Suprapubic skin (tissue), 4 donors: Measurements from ENCODE around the gene POLR1D. TPM values are rescaled to one million over a fixed set of nuclear protein-coding genes. Genes with fewer than 3 reads are reported as not detected.

Experiments
- DNase-seq, 2 donors: peaks; one replicate each; pipeline ENCODE4 v3.0.0-alpha.2; 2019; ENCODE audit warnings: low spot score in 2 of 2
- H3K27ac ChIP-seq: fragments of 200-600 bp; sonication (generic); one replicate; pipeline ENCODE4 v1.5.1; 2019
- H3K27me3 ChIP-seq: fragments of 200-600 bp; sonication (generic); one replicate; pipeline ENCODE4 v1.5.1; 2019
- H3K36me3 ChIP-seq: fragments of 200-600 bp; sonication (generic); one replicate; pipeline ENCODE4 v1.5.1; 2019
- H3K4me1 ChIP-seq: fragments of 200-600 bp; sonication (generic); one replicate; pipeline ENCODE4 v1.5.1; 2019
- H3K4me3 ChIP-seq: fragments of 200-600 bp; sonication (generic); one replicate; pipeline ENCODE4 v1.5.1; 2019; ENCODE audit warnings: mild to moderate bottlenecking
- H3K9me3 ChIP-seq: fragments of 200-600 bp; sonication (generic); one replicate; pipeline ENCODE4 v1.5.1; 2019
- EP300 ChIP-seq: sonication (generic); formaldehyde crosslinking; IDR thresholded peaks from one replicate; pipeline ENCODE4 v1.6.1; 2017; ENCODE audit warnings: antibody characterized with exemption
- POLR2A ChIP-seq, 2 donors: fragments of 450-650 bp; IDR thresholded peaks; one replicate each; pipeline ENCODE4 v1.6.1; 2017; ENCODE audit warnings: antibody characterized with exemption in 2 of 2, mild to moderate bottlenecking in 2 of 2, moderate library complexity in 2 of 2
- POLR2AphosphoS5 ChIP-seq, 3 donors: sonication (generic); formaldehyde crosslinking; IDR thresholded peaks; one replicate each; pipeline ENCODE4 v1.6.1; 2017; ENCODE audit warnings: antibody characterized with exemption in 3 of 3
- WGBS: methylation state at CpG from one replicate; pipeline ENCODE4 v1.1.5; 2018; 5-methylcytosine and 5-hydroxymethylcytosine counted together
- total RNA-seq, 4 donors: library from RNA; depleted of rRNA; stranded (reverse); fragments of >200 nt; gene quantifications; one replicate each; pipeline ENCODE4 v1.1.0, GENCODE V29; 2016
- TF ChIP-seq, protein P1 (sequence below), 2 donors: fragments of 200-600 bp in 1 of 2; fragments of 450-650 bp in 1 of 2; sonication (generic) in 1 of 2; IDR thresholded peaks; one replicate each; pipeline ENCODE4 v1.5.1; 2016 to 2019; ENCODE audit warnings: antibody characterized with exemption in 2 of 2, mild to moderate bottlenecking in 1 of 2, moderate library complexity in 1 of 2

The POLR1D gene
- total RNA-seq, 4 donors from 2014 or later: 148 to 197 (median 177) TPM

DNA sequence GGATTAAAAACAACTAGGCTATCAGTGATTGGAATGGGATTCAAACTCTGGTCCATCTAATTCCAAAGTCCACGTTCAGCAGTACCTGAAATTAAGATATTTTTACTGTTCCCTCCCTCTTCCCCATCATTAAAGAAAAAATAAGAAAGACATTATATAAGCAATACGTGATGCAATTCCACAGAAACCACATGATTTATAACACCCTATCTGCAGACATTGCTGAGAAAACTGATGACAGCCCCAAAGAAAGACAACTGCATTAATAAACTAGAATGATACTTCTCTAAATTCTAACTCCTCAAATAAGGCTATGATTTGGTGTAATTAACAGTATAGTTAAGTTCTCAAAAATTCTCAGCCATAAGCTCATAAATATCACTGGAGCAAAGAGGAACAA, 20.5 kb upstream of the POLR1D start:
- peaks cover 7% of the 10 kb centered on the region for H3K4me1 ChIP-seq
- H3K4me3 ChIP-seq: no peak overlapping the region
- no peaks in the 10 kb centered on the region for H3K36me3 ChIP-seq
- no peaks in the 10 kb centered on the region for H3K27me3 ChIP-seq
- 90% methylated on average over 2 of the region's 2 CpGs for WGBS
- no peak for DNase-seq
- no peak overlapping the region for H3K27ac ChIP-seq
- TF ChIP-seq EP300 (no peak), POLR2AphosphoS5 (IDR thresholded peaks at IDR 0.05) (no peak), POLR2A (IDR thresholded peaks at IDR 0.05) (no peak)
- TF ChIP-seq, protein P1, sequence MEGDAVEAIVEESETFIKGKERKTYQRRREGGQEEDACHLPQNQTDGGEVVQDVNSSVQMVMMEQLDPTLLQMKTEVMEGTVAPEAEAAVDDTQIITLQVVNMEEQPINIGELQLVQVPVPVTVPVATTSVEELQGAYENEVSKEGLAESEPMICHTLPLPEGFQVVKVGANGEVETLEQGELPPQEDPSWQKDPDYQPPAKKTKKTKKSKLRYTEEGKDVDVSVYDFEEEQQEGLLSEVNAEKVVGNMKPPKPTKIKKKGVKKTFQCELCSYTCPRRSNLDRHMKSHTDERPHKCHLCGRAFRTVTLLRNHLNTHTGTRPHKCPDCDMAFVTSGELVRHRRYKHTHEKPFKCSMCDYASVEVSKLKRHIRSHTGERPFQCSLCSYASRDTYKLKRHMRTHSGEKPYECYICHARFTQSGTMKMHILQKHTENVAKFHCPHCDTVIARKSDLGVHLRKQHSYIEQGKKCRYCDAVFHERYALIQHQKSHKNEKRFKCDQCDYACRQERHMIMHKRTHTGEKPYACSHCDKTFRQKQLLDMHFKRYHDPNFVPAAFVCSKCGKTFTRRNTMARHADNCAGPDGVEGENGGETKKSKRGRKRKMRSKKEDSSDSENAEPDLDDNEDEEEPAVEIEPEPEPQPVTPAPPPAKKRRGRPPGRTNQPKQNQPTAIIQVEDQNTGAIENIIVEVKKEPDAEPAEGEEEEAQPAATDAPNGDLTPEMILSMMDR (IDR thresholded peaks at IDR 0.05): no peak
- no peaks in the 10 kb centered on the region for H3K9me3 ChIP-seq

DNA sequence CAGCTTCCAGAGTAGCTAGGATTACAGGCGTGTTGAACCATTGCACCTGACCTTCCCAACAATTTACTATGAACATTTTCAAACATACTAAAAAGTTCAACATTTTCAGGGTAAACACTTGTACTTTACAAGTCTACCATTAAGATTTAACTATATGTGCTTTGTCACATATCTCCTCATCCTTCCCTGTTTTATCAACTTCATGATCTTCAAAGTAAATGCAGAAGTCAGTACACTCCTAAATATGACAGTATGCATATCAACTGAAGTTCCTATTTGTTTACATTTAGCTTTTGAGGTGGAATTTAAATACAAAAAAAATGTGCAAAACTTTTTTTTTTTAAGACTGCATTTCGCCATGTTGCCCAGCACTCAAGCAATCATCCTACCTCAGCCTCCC, 19.9 kb upstream of the POLR1D start:
- H3K27ac ChIP-seq: no peak overlapping the region
- no peaks in the 10 kb centered on the region for H3K27me3 ChIP-seq
- peaks cover 12% of the 10 kb centered on the region for H3K4me1 ChIP-seq
- WGBS: 97% methylated on average over 2 of the region's 2 CpGs
- no peak overlapping the region for H3K4me3 ChIP-seq
- no peaks in the 10 kb centered on the region for H3K9me3 ChIP-seq
- TF ChIP-seq, protein P1 (IDR thresholded peaks at IDR 0.05): no peak
- TF ChIP-seq POLR2A (IDR thresholded peaks at IDR 0.05) (no peak), POLR2AphosphoS5 (IDR thresholded peaks at IDR 0.05) (no peak), EP300 (no peak)
- no peaks in the 10 kb centered on the region for H3K36me3 ChIP-seq
- no peak for DNase-seq

DNA sequence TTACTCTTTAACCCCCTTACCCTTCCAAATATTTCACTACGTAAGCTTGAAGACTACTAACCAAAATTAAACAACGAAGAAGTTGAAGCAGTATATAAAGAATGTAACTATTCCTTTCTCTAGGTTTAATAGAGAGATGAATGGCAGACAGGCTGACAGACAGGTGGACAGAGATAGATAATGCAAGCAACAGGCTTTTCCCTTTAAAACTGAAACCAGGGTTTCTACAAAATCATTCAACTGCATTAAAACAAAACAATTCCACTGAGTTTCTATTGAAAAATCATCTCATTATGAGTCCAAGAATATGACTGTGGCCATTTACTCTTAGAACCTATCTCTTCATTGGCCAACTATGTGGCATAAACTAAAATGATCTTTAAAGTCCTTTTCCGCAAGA, 16.6 kb upstream of the POLR1D start:
- Histone ChIP-seq H3K9me3 (no peaks in the 10 kb centered on the region), H3K4me1 (peaks cover 9% of the 10 kb centered on the region), H3K27me3 (no peaks in the 10 kb centered on the region), H3K4me3 (no peak overlapping the region), H3K27ac (no peak overlapping the region), H3K36me3 (no peaks in the 10 kb centered on the region)
- WGBS: 97% methylated on average over 3 of the region's 3 CpGs
- TF ChIP-seq, protein P1 (IDR thresholded peaks at IDR 0.05): no peak
- TF ChIP-seq POLR2AphosphoS5 (IDR thresholded peaks at IDR 0.05): no peak
- no peak for TF ChIP-seq POLR2A (IDR thresholded peaks at IDR 0.05)
- TF ChIP-seq EP300: no peak
- DNase-seq: no peak

DNA sequence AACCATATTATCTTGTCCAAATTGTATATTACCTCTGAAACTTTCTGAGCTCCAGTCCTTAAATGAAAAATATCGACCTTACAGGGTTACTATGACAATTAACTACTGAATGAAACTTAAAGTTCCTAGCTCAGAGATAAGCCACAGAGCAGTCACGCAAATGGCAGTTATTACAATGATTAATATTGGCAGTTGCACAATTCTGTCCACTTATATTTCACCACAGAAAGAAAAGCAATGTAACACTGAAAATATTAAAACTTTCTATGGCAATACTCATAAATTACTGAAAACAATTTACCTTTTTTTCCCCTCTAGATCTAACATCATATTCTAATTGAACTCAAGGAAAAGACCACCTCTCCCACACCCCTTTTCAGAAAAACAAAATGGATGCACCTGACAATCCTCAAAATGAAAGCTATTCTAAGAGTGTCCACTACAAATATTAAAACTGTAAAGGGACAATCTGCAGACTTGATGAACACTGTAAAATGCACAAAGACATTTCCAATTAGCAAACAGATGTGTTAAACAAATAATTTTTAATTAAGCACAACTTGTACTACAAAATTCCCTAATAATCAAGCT, 16.0 kb upstream of the POLR1D start:
- H3K27me3 ChIP-seq: no peaks in the 10 kb centered on the region
- no peaks in the 10 kb centered on the region for H3K36me3 ChIP-seq
- WGBS: 74% methylated on average over 2 of the region's 2 CpGs
- no peaks in the 10 kb centered on the region for H3K9me3 ChIP-seq
- H3K4me1 ChIP-seq: peaks cover 8% of the 10 kb centered on the region
- TF ChIP-seq POLR2AphosphoS5 (IDR thresholded peaks at IDR 0.05) (no peak), POLR2A (IDR thresholded peaks at IDR 0.05) (no peak), EP300 (no peak)
- TF ChIP-seq, protein P1 (IDR thresholded peaks at IDR 0.05): no peak
- no peak overlapping the region for H3K4me3 ChIP-seq
- no peak for DNase-seq
- H3K27ac ChIP-seq: no peak overlapping the region

DNA sequence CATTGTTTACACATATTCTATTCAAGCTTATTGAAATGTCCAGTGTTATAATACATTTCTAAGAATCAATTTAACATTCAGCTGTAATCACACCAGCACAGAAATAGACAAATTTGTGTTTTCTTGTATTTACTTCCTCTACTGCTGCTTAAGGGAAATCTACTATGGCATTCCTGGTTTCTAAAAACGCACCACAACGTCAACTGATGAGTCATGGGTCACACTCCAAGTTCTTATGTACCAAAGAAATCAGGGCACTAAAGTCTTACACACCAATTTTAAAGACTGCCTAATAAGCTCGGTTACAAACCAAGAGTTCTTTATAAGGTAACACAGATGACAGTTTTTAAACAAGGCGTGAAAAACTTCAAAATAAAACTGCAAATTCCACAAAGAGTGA, 14.6 kb upstream of the POLR1D start:
- Histone ChIP-seq H3K27me3 (no peaks in the 10 kb centered on the region), H3K27ac (no peak overlapping the region), H3K4me3 (no peak overlapping the region), H3K4me1 (peaks cover 8% of the 10 kb centered on the region), H3K36me3 (no peaks in the 10 kb centered on the region), H3K9me3 (no peaks in the 10 kb centered on the region)
- no peak for DNase-seq
- TF ChIP-seq, protein P1 (IDR thresholded peaks at IDR 0.05): no peak
- TF ChIP-seq EP300 (no peak), POLR2A (IDR thresholded peaks at IDR 0.05) (no peak), POLR2AphosphoS5 (IDR thresholded peaks at IDR 0.05) (no peak)
- 38% methylated on average over 4 of the region's 4 CpGs for WGBS
